HG02885 (cell line): ENCODE measurements around the gene ERCC6L.
"Not testable (repeated sequence)": the region's sequence is repeated elsewhere in the genome, so short reads cannot be mapped to it uniquely, and the experiment has no call there.

Experiments used
- ATAC-seq: cut with Tn5 transposase; IDR thresholded peaks from one replicate; pipeline ENCODE4 v1.9.1; 2021; ENCODE audit warnings: mild to moderate bottlenecking; ENCODE audit not compliant: unreplicated experiment, poor library complexity

Gene ERCC6L

DNA sequence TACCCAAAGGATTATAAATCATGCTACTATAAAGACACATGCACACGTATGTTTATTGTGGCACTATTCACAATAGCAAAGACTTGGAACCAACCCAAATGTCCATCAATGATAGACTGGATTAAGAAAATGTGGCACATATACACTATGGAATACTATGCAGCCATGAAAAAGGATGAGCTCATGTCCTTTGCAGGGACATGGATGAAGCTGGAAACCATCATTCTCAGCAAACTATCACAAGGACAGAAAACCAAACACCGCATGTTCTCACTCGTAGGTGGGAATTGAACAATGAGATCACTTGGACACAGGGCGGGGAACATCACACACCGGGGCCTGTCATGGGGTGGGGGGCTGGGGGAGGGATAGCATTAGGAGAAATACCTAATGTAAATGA, 62.5 kb downstream of the ERCC6L start:
- not testable (repeated sequence) for ATAC-seq

DNA sequence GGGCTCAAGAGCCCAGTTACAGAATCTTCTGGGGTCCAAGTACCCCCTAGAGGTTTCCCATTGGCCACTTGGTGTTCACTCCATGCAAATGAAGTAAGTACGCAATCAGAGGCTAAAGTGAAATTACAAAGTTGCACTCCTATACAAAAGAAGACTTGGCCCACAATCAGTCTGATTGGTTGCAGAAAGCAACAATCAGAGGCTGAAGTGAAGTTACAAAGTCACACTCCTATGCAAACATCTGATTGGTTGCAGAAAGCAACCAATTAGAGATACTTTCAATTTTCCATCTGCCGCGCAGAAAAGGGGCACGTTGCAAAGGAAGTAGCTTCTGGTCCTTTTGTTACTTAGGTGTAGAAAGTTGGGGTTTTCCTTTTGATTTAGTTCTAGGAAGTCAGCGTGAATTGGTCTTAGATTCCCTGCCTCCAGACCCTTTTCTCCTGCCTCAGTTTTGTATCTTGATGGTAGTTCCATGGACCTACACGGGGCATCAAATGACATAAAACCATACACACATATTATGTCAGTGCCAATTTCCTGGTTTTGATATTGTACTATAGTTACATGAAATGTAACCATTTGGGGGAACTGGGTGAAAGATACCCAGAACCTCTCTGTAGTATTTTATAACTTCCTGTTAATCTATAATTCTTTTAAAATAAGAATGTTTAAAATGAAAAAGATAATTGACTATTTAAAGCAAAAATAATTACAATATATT, 69.7 kb downstream of the ERCC6L start:
- ATAC-seq, result no peak

DNA sequence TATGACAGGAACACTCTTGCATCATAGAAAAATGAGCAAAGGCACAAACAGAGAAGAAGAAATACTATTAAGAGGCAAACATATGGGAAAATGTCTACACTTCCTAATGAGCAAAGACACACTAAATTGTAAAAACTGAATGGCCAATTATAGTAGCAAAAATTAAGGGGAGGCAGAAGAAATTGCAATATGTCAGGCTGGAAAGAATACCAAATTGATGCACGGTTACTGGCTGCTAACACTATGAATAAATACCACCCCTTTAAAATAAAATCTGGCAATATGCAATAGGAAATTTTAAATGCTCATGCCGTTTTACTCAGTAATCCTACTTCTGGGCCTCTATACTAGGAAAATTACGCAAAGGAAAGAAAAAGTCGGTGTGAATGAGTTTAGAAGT, 73.3 kb downstream of the ERCC6L start:
- no peak for ATAC-seq

DNA sequence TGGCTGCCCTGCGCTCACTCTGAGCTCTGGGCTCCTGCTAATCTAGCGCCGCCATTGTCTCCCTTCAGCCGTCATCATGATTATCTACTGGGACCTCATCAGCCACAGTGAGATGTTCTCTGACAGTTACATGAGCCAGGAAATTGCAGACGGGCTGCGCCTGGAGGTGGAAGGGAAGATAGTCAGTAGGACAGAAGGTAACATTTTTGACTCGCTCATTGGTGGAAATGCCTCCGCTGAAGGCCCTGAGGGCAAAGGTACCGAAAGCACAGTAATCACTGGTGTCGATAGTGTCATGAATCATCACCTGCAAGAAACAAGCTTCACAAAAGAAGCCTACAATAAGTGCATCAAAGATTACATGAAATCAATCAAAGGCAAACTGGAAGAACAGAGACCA, 79.1 kb downstream of the ERCC6L start:
- no peak for ATAC-seq

DNA sequence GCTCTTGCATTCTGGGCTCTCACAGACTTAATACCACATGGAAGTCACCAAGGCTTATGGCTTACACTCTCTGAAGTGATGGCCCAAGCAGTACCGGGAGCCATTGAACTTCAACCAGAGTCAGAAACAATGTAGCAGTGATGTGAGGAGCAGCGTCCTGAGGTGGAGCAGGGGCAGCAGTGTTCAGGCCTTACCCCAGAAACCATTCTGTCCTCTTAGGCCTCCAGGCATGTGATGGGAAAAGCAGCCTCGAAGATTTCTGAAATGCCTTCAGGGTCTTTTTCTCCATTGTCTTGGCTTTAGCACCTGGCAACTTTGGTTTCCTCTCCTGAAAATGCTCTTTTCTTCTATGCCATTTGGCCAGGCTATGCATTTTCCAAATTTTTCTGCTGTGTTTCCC, 80.1 kb downstream of the ERCC6L start:
- ATAC-seq, result no peak
